A549 (cell line): ENCODE data around the gene DAB2. TPM values are rescaled to one million over a fixed set of nuclear protein-coding genes. Genes with fewer than 3 reads are reported as not detected.
A peak's percentile ranks its signal among the peaks of the same experiment; 100 is the strongest.

Source experiments
- ATAC-seq, 2 experiments: fragments of 200-7000 bp in 1 of 2; fragments of >200 bp in 1 of 2; cut with Nextera tagmentation in 1 of 2; cut with Tn5 transposase in 1 of 2; 3 replicates each; pipeline versions ENCODE4 v1.8.0 to v1.9.1; 2018 to 2020; ENCODE audit warnings: mild to moderate bottlenecking in 1 of 2, moderate library complexity in 1 of 2
- CTCF ChIA-PET: fragments of 300-600 bp; sonication (Branson Sonifier 250); formaldehyde crosslinking; extraction: SDS; loops from one replicate; lab custom pipeline; 2021; ENCODE audit warnings: antibody characterized with exemption, inconsistent platforms; lab: Yijun Ruan, JAX
- POLR2A ChIA-PET: fragments of 350-600 bp; formaldehyde crosslinking; extraction: SDS; loops from one replicate; lab custom pipeline; 2021; ENCODE audit warnings: antibody characterized with exemption, inconsistent platforms; lab: Yijun Ruan, JAX
- DNase-seq, 2 experiments: peaks; one replicate each; pipeline versions ENCODE4 v3.0.0 to v3.0.0-alpha.2; 2011 to 2016; ENCODE audit warnings: low read depth in 1 of 2, low spot score in 1 of 2
- FAIRE-seq: peaks from 2 replicates; lab custom pipeline; 2011; peaks lifted over from hg19 to GRCh38; lab: Jason Lieb, UNC
- H3K27ac ChIP-seq, 2 experiments: fragments of >200 bp; sonication (Bioruptor Twin); formaldehyde crosslinking; 3 replicates each; pipeline ENCODE4 v1.5.1; 2016 to 2017
- H3K4me1 ChIP-seq: fragments of >200 bp; sonication (Bioruptor Twin); formaldehyde crosslinking; 3 replicates; pipeline ENCODE4 v1.6.1; 2016
- H3K4me2 ChIP-seq: fragments of >200 bp; sonication (Bioruptor Twin); formaldehyde crosslinking; 3 replicates; pipeline ENCODE4 v1.6.1; 2016
- H3K4me3 ChIP-seq: fragments of >200 bp; sonication (Bioruptor Twin); formaldehyde crosslinking; 3 replicates; pipeline ENCODE4 v1.5.1; 2016
- H3K9me3 ChIP-seq: fragments of >200 bp; sonication (Bioruptor Twin); formaldehyde crosslinking; 3 replicates; pipeline ENCODE4 v1.6.1; 2016
- BHLHE40 ChIP-seq: IDR thresholded peaks from 2 replicates; pipeline ENCODE4 v1.6.1; 2012; ENCODE audit warnings: low read depth, low read length, inconsistent platforms
- CBX2 ChIP-seq: fragments of 200-600 bp; sonication (generic); IDR thresholded peaks from 2 replicates; pipeline ENCODE4 v1.6.1; 2016; ENCODE audit warnings: low read depth, mild to moderate bottlenecking, borderline replicate concordance
- CEBPB ChIP-seq, 2 experiments: fragments of >200 bp in 1 of 2; sonication (Bioruptor Twin) in 1 of 2; formaldehyde crosslinking in 1 of 2; IDR thresholded peaks; 2 replicates each; pipeline ENCODE4 v1.6.1; 2012 to 2016
- CHD2 ChIP-seq: fragments of 150-350 bp; IDR thresholded peaks from 2 replicates; pipeline ENCODE4 v1.6.1; 2014; ENCODE audit warnings: low read length; ENCODE audit not compliant: partially characterized antibody
- CHD4 ChIP-seq: fragments of 200-600 bp; sonication (generic); IDR thresholded peaks from 2 replicates; pipeline ENCODE4 v1.6.1; 2016; ENCODE audit warnings: antibody characterized with exemption, mild to moderate bottlenecking, borderline replicate concordance
- ESRRA ChIP-seq: fragments of 150-350 bp; IDR thresholded peaks from 2 replicates; pipeline ENCODE4 v1.6.1; 2014; ENCODE audit warnings: mild to moderate bottlenecking, low read length, borderline replicate concordance
- FOSL2 ChIP-seq, 2 experiments: fragments of 450-650 bp in 1 of 2; fragments of >200 bp in 1 of 2; sonication (Bioruptor Twin) in 1 of 2; formaldehyde crosslinking; IDR thresholded peaks; 2 replicates each; pipeline versions ENCODE4 v1.5.0 to v1.6.1; 2016 to 2020; ENCODE audit warnings: mild to moderate bottlenecking in 1 of 2, moderate library complexity in 1 of 2
- HOXB13 ChIP-seq: fragments of 250-450 bp; sonication (Bioruptor Pico); IDR thresholded peaks from 2 replicates; pipeline ENCODE4 v1.5.0; 2020; ENCODE audit warnings: low read depth, mild to moderate bottlenecking, moderate library complexity
- HOXB5 ChIP-seq: fragments of 250-450 bp; sonication (Bioruptor Pico); IDR thresholded peaks from 2 replicates; pipeline ENCODE4 v1.5.0; 2020; ENCODE audit warnings: mild to moderate bottlenecking, moderate library complexity
- JUN ChIP-seq, 2 experiments: fragments of >200 bp; sonication (Bioruptor Twin); formaldehyde crosslinking; IDR thresholded peaks; 2 replicates in 1 of 2; 3 replicates in 1 of 2; pipeline ENCODE4 v1.6.1; 2016 to 2017
- KDM5A ChIP-seq: fragments of 200-600 bp; sonication (generic); IDR thresholded peaks from 2 replicates; pipeline ENCODE4 v1.6.1; 2016; ENCODE audit warnings: antibody characterized with exemption, mild to moderate bottlenecking
- MAFK ChIP-seq: fragments of 450-650 bp; IDR thresholded peaks from 2 replicates; pipeline ENCODE4 v1.6.1; 2014; ENCODE audit not compliant: partially characterized antibody
- MYC ChIP-seq: IDR thresholded peaks from 2 replicates; pipeline ENCODE4 v1.6.1; 2012; ENCODE audit warnings: mild to moderate bottlenecking, inconsistent platforms, low read length, improper control_type of control experiment, borderline replicate concordance
- NPAS2 ChIP-seq: fragments of 250-450 bp; sonication (Bioruptor Pico); IDR thresholded peaks from 2 replicates; pipeline ENCODE4 v1.8.0; 2022; ENCODE audit warnings: mild to moderate bottlenecking, moderate library complexity, borderline replicate concordance
- POLR2AphosphoS2 ChIP-seq: conservative IDR thresholded peaks from 2 replicates; pipeline ENCODE4 v1.6.1; 2012; ENCODE audit warnings: low read length, improper control_type of control experiment, inconsistent platforms
- RARB ChIP-seq: fragments of 250-450 bp; sonication (Bioruptor Pico); IDR thresholded peaks from 2 replicates; pipeline ENCODE4 v1.8.0; 2021; ENCODE audit warnings: mild to moderate bottlenecking, moderate library complexity
- RCOR1 ChIP-seq: fragments of 150-350 bp; IDR thresholded peaks from 2 replicates; pipeline ENCODE4 v1.6.1; 2014; ENCODE audit warnings: antibody characterized with exemption, low read length, low read depth
- RNF2 ChIP-seq: fragments of 200-600 bp; sonication (generic); IDR thresholded peaks from 2 replicates; pipeline ENCODE4 v1.6.1; 2016; ENCODE audit warnings: low read depth, mild to moderate bottlenecking, antibody characterized with exemption, moderate library complexity, borderline replicate concordance
- TFCP2L1 ChIP-seq: fragments of 250-450 bp; sonication (Bioruptor Pico); IDR thresholded peaks from 2 replicates; pipeline ENCODE4 v1.5.0; 2021; ENCODE audit warnings: mild to moderate bottlenecking
- ZNF302 ChIP-seq: fragments of 250-450 bp; sonication (Bioruptor Pico); IDR thresholded peaks from 2 replicates; pipeline ENCODE4 v1.9.0; 2021; ENCODE audit warnings: inconsistent platforms, mild to moderate bottlenecking, moderate library complexity
- WGBS: methylation state at CpG from one replicate; pipeline ENCODE4 v1.1.6; 2017; ENCODE audit errors: missing lambda C conversion rate; 5-methylcytosine and 5-hydroxymethylcytosine counted together
- polyA plus RNA-seq, 4 experiments: library from polyadenylated mRNA; depleted of rRNA in 3 of 4; stranded (reverse); fragments of >200 nt; fragmentation: RNase III in 1 of 4; extraction: RNeasy Plus Mini Kit Qiagen cat#74134 plus additional on column Dnase treatment in 1 of 4; gene quantifications; 2 replicates in 3 of 4; 3 replicates in 1 of 4; pipeline ENCODE4 v1.2.3, GENCODE V29; 2011 to 2017
- TF ChIP-seq, protein P1 (sequence below): fragments of 450-650 bp; IDR thresholded peaks from 2 replicates; pipeline ENCODE4 v1.6.1; 2014; ENCODE audit warnings: antibody characterized with exemption
- TF ChIP-seq, protein P2 (sequence below): IDR thresholded peaks from 2 replicates; pipeline ENCODE4 v1.6.1; 2012
- TF ChIP-seq, protein P3 (sequence below): fragments of >200 bp; sonication (Bioruptor Twin); formaldehyde crosslinking; IDR thresholded peaks from 3 replicates; pipeline ENCODE4 v1.5.1; 2016
- TF ChIP-seq, protein P4 (sequence below): fragments of 250-450 bp; sonication (Bioruptor Pico); IDR thresholded peaks from 2 replicates; pipeline ENCODE4 v1.5.0; 2021; ENCODE audit warnings: mild to moderate bottlenecking, moderate library complexity, borderline replicate concordance
- TF ChIP-seq, protein P5 (sequence below): fragments of 200-600 bp; sonication (generic); IDR thresholded peaks from 2 replicates; pipeline ENCODE4 v1.6.1; 2016; ENCODE audit warnings: antibody characterized with exemption, mild to moderate bottlenecking, moderate library complexity

DAB2 gene
- polyA plus RNA-seq, 2 of the 4 experiments (the other 2 are of a cell fraction) = 13.6 to 17.1 TPM

DNA sequence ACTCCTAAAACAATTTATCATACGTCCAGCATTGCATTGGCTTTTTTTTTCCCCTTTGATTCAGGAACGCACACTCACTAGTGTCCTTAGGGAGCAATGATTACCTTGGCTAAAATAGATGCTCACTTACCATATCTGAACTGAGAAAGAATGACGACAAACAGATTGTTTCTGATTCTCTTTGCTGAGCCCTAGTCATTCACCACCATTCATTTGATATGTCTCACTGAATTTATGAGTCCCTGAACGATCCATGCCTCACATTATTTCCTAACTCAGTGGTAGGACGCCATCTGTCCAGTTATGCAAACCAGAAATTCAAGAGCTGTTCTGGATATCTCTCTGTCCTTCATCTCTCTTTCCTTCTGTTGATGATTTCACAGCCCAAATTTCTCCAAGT, 39.3 kb upstream of the DAB2 start:
- Histone ChIP-seq H3K4me2 (no peak overlapping the region), H3K4me1 (peaks cover 9% of the 10 kb centered on the region), H3K27ac (no peak overlapping the region)
- WGBS = 70% methylated on average over 5 of the region's 5 CpGs
- no peak for DNase-seq
- CTCF ChIA-PET = interaction anchor here (1.2 to 2.6 kb wide), 4 partner anchors 40 to 88 kb away, joined by 3 to 8 read pairs (median 6); partner anchors contain the start of gene DAB2
- no peak for ATAC-seq
- TF ChIP-seq POLR2AphosphoS2 (no peak), HOXB5 (no peak), CHD4 (no peak)
- TF ChIP-seq, protein P1, sequence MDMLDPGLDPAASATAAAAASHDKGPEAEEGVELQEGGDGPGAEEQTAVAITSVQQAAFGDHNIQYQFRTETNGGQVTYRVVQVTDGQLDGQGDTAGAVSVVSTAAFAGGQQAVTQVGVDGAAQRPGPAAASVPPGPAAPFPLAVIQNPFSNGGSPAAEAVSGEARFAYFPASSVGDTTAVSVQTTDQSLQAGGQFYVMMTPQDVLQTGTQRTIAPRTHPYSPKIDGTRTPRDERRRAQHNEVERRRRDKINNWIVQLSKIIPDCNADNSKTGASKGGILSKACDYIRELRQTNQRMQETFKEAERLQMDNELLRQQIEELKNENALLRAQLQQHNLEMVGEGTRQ = no peak
- TF ChIP-seq, protein P2, sequence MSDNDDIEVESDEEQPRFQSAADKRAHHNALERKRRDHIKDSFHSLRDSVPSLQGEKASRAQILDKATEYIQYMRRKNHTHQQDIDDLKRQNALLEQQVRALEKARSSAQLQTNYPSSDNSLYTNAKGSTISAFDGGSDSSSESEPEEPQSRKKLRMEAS = no peak
- TF ChIP-seq, all 56 proteins: peak for 0
- no peak overlapping the region for H3K4me3 ChIP-seq
- no peaks in the 10 kb centered on the region for H3K9me3 ChIP-seq
- FAIRE-seq = no peak
- POLR2A ChIA-PET = no interaction called here

DNA sequence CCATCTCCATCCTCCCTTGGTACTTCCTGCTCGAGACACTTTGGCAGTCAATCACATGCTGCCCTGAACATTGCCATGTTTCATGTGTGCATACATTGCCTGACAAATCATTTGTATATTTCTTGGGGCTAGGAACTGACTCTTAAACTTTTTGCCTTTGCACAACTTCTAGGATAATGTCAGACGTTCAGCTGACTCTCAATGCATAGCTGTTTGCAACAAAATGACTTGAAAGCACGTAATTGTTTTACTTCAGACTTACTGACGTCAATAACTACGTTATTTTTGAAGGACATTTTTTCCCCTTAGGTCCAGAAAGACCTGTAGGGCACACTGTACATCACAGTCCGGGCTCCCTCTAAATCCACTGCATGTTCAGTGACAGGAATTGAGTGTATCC, 37.4 kb upstream of the DAB2 start:
- DNase-seq (no peak), ATAC-seq (no peak), FAIRE-seq (no peak)
- Histone ChIP-seq H3K4me1 (peaks cover 16% of the 10 kb centered on the region), H3K4me3 (no peak overlapping the region), H3K9me3 (no peaks in the 10 kb centered on the region), H3K4me2 (no peak overlapping the region), H3K27ac (no peak overlapping the region)
- no peak for TF ChIP-seq BHLHE40
- no peak for TF ChIP-seq RARB (CRISPR knock-in tag)
- no peak for TF ChIP-seq ESRRA
- TF ChIP-seq MYC = no peak
- TF ChIP-seq KDM5A = no peak
- TF ChIP-seq MAFK = no peak
- TF ChIP-seq HOXB5 = no peak
- no peak for TF ChIP-seq CHD2
- no peak for TF ChIP-seq TFCP2L1
- TF ChIP-seq, protein P3, sequence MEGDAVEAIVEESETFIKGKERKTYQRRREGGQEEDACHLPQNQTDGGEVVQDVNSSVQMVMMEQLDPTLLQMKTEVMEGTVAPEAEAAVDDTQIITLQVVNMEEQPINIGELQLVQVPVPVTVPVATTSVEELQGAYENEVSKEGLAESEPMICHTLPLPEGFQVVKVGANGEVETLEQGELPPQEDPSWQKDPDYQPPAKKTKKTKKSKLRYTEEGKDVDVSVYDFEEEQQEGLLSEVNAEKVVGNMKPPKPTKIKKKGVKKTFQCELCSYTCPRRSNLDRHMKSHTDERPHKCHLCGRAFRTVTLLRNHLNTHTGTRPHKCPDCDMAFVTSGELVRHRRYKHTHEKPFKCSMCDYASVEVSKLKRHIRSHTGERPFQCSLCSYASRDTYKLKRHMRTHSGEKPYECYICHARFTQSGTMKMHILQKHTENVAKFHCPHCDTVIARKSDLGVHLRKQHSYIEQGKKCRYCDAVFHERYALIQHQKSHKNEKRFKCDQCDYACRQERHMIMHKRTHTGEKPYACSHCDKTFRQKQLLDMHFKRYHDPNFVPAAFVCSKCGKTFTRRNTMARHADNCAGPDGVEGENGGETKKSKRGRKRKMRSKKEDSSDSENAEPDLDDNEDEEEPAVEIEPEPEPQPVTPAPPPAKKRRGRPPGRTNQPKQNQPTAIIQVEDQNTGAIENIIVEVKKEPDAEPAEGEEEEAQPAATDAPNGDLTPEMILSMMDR = no peak
- TF ChIP-seq ZNF302 (CRISPR knock-in tag) = no peak
- TF ChIP-seq HOXB13 = no peak
- no peak for TF ChIP-seq RNF2
- no peak for TF ChIP-seq CEBPB (IDR thresholded peaks at IDR 0.05)
- ChIA-PET POLR2A (no interaction called here), CTCF (interaction anchor here (1.2 to 1.5 kb wide), 2 partner anchors 19 to 66 kb away, joined by 3 read pairs; no protein-coding TSS in a partner anchor)
- WGBS = 53% methylated on average over 6 of the region's 6 CpGs

DNA sequence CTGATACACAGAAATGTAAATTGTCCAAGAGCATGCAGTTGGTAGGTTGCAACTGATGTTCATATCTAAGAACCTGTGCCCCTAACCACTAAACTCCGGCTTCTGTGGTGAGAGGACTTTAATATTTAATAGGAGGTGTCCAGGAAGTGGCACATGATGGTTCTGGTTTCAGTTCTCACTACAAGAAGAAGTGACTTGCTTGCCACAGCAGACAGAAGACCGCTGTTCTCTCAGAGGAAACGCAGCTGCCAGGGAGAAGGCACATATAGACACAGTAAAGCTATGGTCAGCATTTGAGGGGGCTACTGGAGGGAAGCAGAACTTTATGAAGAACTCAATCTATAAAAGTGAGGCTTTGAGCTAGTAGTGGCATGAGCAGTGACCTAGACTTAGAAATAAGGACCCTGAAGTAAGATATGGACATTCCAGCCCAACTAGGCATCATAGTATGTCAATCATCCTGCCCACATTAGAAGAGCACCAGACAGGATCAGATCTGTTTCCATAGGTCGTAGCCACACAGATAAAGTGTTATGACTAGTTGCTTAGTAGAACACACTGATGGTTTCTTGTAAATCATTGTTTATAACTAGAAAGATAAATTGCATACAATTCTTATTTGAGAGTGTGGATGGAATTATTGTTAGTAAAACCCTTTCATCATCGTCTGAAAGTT, 36.4 kb upstream of the DAB2 start:
- 0 out of 6 replicates have a peak overlapping the region, but pooled peaks of 1 of the 2 experiments have one; percentile 34 for H3K27ac ChIP-seq
- no peak for DNase-seq
- POLR2A ChIA-PET = no interaction called here
- CTCF ChIA-PET = interaction anchor here (1.2 to 1.6 kb wide), 2 partner anchors 12 to 65 kb away, joined by 3 to 6 read pairs; no protein-coding TSS in a partner anchor
- peaks cover 16% of the 10 kb centered on the region for H3K4me1 ChIP-seq
- H3K4me3 ChIP-seq = no peak overlapping the region
- no peak for TF ChIP-seq CBX2
- TF ChIP-seq MYC = no peak
- TF ChIP-seq, protein P4, sequence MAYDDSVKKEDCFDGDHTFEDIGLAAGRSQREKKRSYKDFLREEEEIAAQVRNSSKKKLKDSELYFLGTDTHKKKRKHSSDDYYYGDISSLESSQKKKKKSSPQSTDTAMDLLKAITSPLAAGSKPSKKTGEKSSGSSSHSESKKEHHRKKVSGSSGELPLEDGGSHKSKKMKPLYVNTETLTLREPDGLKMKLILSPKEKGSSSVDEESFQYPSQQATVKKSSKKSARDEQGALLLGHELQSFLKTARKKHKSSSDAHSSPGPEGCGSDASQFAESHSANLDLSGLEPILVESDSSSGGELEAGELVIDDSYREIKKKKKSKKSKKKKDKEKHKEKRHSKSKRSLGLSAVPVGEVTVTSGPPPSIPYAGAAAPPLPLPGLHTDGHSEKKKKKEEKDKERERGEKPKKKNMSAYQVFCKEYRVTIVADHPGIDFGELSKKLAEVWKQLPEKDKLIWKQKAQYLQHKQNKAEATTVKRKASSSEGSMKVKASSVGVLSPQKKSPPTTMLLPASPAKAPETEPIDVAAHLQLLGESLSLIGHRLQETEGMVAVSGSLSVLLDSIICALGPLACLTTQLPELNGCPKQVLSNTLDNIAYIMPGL = no peak
- TF ChIP-seq KDM5A = no peak
- no peak for TF ChIP-seq JUN (IDR thresholded peaks at IDR 0.05)
- no peak for TF ChIP-seq HOXB5
- TF ChIP-seq RCOR1 = no peak
- no peak for TF ChIP-seq NPAS2
- TF ChIP-seq, protein P5, sequence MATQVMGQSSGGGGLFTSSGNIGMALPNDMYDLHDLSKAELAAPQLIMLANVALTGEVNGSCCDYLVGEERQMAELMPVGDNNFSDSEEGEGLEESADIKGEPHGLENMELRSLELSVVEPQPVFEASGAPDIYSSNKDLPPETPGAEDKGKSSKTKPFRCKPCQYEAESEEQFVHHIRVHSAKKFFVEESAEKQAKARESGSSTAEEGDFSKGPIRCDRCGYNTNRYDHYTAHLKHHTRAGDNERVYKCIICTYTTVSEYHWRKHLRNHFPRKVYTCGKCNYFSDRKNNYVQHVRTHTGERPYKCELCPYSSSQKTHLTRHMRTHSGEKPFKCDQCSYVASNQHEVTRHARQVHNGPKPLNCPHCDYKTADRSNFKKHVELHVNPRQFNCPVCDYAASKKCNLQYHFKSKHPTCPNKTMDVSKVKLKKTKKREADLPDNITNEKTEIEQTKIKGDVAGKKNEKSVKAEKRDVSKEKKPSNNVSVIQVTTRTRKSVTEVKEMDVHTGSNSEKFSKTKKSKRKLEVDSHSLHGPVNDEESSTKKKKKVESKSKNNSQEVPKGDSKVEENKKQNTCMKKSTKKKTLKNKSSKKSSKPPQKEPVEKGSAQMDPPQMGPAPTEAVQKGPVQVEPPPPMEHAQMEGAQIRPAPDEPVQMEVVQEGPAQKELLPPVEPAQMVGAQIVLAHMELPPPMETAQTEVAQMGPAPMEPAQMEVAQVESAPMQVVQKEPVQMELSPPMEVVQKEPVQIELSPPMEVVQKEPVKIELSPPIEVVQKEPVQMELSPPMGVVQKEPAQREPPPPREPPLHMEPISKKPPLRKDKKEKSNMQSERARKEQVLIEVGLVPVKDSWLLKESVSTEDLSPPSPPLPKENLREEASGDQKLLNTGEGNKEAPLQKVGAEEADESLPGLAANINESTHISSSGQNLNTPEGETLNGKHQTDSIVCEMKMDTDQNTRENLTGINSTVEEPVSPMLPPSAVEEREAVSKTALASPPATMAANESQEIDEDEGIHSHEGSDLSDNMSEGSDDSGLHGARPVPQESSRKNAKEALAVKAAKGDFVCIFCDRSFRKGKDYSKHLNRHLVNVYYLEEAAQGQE = no peak
- no peak for TF ChIP-seq CHD2
- no peak for TF ChIP-seq FOSL2 (IDR thresholded peaks at IDR 0.05)
- TF ChIP-seq FOSL2 (CRISPR knock-in tag; IDR thresholded peaks at IDR 0.05) = no peak
- TF ChIP-seq, all 56 proteins: peak for 0
- H3K4me2 ChIP-seq = no peak overlapping the region
- ATAC-seq (no peak), FAIRE-seq (peak; percentile 7)
- WGBS = 57% methylated on average over 5 of the region's 5 CpGs
- no peaks in the 10 kb centered on the region for H3K9me3 ChIP-seq
